Measurements from ENCODE around the gene NCKAP1. TPM values are rescaled to one million over a fixed set of nuclear protein-coding genes. Genes with fewer than 3 reads are reported as not detected.

NCKAP1 gene
- total RNA-seq, 1 experiment from 2014 or later = 124 TPM

DNA sequence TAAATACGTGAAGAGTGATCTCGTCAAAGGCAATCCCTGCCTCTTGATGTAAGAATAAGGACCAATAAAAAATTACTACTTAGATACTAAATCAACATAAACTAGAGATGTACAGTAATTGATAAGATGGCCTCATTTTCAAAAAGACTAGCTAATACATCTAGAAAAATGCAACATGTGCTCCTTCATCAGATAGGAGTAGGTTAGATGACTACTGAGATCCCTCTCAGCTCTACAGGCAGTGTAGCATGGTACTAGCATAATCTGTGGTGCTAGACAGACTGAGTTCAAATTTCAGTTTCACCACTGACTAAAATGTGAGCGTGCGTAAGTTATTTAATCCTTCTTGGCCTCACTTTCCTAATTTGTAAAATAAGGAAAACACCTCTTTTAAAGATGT, 89.2 kb downstream of the NCKAP1 start:
- no peak for DNase-seq (ENCODE audit: low read depth)

DNA sequence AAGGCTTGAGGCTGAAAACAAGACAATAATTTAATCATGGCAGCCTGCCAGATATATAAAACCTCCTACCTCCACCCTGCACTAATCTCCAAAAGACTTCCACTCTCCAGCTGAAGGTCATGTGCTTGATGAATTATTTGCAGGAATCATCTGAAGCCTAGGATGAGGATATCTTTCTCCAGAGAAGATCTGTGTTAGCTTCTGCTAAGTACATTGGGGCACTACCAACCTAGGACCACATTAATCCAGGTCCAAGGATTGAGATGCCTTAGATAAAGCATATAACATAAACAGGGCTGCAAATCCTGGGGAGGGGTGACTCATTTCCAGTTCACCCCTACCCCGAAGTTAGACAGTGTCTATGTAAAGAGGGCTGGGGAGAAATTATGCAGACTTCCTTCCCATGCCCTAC, 91.3 kb downstream of the NCKAP1 start:
- DNase-seq (ENCODE audit: low read depth) = peak; percentile 72

DNA sequence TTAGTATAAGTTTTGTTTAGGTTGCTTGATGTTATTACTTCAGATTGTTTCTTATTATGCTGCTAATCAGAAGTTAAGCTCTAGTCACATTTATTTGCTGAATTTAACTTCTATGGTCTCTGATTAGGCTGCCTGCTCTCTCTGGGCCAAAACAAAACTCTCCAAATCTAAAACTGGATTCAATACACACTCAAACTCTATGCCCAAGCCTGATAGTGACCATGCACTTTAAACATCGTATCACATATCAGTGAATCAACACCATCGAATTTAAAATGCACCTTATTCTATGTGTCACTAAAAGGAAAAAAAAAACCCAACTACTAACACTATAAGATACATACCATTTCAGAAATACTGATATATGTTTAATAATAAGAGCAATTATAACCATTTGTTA, 94.9 kb downstream of the NCKAP1 start:
- DNase-seq (ENCODE audit: low read depth) = no peak

DNA sequence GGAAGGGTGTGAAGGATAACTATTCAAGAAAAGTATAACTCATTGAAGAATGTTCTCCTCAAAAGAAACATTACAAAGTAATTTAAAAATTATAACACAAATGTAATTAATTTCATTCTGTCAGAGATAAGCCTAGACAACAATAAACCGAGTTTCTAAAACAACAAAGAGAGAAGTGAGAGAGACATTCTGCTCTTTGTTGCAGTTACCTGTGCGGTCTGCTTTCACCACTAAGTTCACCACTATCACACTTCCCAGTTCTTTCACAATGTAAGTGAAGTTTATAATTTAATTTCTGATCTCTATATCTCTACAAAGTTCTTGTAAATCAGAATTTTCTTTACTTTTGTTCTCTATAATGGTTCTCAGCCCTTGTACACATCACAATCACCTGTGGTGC, 95.5 kb downstream of the NCKAP1 start:
- DNase-seq (ENCODE audit: low read depth) = no peak

DNA sequence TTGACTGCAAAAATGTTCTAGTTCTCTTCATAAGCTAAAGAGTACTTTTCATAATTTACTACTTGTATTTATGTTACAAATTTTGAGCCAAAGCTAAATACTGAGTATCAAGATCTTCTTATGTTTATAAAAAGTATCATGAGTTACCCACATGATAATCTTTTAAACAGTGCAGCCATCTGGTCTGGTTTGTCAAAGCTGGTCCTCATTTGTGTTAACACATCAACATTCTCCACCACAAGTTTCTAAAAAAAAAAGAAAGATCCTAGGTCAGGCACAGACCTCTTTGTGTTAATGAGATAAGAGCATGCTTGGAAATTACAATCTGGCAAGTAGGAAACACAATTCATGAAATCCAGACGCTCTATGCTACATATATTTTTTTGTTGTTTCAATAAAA, 96.3 kb downstream of the NCKAP1 start:
- no peak for DNase-seq (ENCODE audit: low read depth)

DNA sequence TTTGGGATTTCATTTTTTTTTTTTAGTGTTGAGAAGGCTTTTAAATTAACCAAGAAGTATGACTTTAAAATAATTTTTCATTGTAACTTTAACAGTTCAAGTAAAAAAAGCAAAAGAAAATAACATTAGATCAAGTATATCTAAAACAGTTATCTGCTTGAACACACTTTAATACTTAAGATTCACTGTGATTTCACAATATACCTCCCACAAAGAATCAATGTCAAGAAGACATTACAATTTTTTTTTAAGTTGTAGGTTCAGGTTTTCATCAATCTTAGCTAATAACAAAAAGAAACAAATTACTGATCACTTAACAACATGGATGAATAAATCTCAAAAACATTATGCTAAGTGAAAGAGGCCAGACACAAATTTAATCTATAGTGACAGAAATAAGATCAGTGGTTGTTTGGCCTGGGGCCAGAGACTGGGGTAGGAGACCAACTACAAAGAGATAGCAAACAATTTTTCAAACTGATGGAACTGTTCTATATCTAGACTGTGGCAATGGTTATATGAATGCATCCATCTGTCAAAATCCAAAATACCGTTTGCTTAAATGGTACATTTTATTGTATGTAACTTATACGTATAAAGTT, 97.0 kb downstream of the NCKAP1 start:
- no peak for DNase-seq (ENCODE audit: low read depth)

DNA sequence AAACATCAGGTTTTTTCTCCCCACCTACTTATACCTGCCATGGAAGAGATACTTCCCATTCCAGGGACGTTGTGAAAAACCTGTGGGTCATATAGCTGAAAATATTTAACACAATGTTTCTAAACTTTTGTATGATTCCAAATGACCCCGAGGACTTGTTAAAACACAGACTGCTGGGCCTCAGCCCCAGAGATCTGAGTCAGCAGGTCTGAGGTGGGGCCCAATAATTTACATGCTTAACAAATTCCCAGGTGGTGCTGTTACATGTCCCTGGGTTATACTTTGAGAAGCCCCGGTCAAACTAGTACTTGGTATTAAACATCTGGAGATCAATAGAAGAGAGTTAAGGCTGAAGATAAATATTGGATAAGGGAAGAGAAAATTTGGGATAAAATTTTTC, 100.4 kb downstream of the NCKAP1 start:
- DNase-seq (ENCODE audit: low read depth) = no peak

DNA sequence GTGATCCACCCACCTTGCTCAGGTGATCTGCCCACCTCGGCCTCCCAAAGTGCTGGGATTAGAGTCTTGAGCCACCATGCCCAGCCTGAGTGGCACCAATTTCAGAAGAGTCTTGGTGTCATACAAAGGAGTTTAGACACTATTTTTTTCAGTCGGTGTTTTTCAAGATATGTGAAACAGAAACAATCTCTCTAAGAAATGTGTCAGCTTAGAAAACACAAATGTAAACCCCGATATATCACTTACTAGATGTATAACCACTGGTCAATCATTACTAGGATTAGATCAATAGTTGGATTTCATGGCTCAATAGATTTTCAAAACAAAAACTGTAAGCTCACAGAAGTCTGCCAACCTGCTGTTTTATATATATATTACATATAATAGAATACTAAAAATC, 104.6 kb downstream of the NCKAP1 start:
- no peak for DNase-seq (ENCODE audit: low read depth)

DNA sequence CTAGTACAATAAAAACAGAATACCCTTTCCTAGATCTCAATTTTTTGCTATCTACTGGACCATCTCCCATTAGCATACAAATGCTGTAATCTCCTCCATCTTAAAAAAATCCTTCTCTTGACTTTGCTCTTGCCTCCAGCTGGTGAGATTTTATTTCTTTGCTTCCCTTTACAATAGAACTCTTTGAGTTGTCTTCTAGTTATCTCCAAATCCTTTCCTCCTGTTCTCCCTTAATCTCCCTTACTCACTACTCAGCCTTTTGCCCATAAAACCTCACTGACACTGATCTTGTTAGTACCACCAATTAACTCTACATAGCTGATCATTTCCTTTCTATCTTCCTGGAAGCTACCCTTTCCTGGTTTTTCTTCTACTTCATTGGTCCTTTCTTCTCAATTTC, 108.3 kb downstream of the NCKAP1 start:
- DNase-seq (ENCODE audit: low read depth) = no peak

DNA sequence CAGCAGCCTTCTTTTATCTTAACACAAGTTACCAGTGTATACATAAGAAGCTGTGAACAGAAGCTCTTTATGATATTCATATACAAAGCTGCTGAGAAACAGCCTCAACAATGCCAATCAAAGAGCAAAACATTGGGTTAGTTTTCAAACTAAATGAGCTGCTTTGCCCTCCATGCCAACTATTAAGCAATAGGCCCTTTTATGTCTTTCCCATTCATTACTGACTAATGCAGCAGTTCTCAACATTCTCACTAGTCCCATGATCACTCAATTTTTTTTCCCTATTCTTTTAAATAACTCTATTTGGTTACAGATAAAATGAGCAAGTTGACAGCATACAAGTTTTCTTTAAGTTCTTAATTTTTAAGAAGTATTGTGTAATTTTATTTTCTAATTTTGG, 114.0 kb downstream of the NCKAP1 start:
- no peak for DNase-seq (ENCODE audit: low read depth)

DNA sequence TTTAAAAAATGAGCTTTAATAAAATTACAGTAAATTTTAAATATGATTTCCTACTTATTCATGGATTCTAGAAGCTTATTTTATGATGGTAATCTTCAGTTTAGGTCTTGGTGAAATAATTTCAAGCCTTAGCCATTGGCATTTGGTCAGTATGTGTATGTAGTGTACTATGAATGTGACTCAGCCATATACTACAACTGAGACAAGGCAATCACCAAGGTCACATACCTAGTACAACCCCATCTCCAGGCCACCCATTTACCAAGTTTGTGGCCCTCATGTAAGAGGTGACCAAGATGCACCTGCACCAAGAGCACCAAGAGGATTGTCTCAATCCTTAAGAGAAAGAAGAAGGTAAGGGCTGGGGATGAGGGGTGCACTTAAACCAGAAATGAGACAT, 117.0 kb downstream of the NCKAP1 start:
- DNase-seq (ENCODE audit: low read depth) = no peak

DNA sequence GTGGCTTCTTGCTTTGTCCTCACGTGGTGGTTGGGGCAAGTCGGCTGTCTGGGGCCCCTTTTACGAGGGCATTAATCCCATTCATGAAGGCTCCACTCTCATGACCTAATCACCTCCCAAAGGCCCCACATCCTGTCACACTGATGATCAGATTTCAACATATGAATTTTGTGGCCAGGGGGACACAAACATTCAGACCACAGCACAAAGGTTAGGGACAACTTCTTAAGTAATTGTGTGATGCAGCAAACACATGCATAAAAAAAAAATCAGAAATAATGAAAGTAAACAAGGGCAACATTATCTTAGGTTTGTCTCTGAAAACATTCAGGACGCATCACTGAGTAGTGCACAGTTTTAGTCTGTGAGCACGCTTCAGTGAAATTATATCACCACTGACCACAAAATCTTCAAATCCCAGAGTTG, 117.6 kb downstream of the NCKAP1 start:
- DNase-seq (ENCODE audit: low read depth) = peak; percentile 56

DNA sequence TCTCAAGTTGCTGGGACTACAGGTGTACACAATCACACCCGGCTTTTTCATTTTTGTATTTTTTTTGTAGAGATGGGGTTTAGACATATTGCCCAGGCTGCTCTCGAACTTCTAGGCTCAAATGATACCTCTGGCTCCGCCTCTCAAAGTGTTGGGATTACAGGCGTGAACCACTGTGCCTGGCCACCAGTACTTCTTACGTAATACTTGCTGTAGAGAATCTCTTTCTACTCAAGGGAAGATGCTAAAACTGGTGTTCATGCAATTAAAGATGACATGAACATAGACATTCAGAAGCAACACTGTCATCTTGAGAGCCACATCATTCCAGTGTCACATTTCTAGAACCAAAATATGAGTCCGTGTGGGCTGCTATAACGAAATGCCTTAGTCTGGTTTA, 118.2 kb downstream of the NCKAP1 start:
- no peak for DNase-seq (ENCODE audit: low read depth)

DNA sequence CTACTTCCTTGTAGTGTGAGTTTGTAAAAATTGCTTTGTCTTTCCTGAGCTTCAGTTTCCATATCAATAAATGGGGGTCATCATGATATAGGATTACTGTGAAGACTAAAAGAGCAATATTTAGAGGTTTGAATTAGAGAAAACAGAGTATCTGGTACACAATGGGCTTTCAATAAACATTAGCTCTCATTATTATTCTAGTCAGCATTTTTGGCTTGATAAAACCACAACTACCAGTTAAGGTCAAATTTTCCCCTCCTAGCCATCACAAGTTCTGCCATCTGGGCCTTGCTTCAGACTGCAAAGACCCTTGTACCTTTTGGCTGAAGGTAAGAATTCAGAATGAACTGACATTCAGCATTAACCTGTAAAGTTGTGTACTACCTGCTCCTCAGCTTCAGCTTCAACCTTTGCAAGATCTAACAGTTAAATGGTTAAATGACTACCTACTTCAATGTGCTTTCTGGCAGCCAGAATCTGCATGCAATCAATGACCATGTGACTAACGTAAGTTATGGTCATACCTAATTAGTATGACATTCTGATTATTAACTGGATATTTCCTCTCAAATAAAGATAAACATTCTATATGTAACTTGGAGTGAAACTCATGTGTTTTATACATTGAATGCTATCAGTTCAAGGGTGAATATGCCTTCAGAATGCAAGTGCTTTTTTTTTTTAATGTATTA, 119.2 kb downstream of the NCKAP1 start:
- no peak for DNase-seq (ENCODE audit: low read depth)

DNA sequence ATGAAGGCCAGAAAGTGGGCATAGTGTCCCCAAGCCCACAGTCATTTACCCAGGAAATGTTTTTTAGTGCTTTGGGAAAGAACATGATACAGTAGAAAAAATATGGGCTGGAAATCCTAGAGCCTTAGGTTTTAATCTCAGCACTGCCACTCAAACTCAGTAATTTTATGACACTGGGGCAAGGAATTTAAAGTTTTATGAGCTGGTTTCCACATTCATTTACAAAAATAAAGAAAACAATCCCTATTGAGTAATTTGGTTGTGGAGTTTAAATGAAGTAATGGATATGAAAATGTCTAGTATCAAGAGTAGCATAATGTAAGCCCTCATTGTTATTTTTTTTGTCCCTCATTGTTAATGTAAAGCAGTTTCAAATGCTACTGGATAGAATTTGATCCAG, 120.3 kb downstream of the NCKAP1 start:
- peak; percentile 25 for DNase-seq (ENCODE audit: low read depth)

DNA sequence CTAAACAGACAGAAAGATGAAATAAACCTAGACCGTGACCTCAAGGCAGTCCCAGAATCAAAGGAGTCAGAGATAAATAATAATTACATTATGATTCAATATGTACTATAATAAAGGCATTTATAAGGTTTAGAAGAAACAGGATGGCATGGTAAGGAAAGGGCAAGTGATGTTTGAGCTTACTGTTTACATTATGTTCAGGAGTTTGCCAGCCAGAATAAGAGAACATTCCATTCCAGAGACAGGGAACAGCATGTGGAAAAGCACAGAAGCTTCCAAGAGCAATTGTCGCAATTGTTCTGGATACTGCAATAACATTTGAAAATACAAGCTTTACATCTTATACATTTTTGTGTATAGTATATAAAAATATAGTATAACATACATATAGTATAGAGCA, 121.8 kb downstream of the NCKAP1 start:
- no peak for DNase-seq (ENCODE audit: low read depth)

DNA sequence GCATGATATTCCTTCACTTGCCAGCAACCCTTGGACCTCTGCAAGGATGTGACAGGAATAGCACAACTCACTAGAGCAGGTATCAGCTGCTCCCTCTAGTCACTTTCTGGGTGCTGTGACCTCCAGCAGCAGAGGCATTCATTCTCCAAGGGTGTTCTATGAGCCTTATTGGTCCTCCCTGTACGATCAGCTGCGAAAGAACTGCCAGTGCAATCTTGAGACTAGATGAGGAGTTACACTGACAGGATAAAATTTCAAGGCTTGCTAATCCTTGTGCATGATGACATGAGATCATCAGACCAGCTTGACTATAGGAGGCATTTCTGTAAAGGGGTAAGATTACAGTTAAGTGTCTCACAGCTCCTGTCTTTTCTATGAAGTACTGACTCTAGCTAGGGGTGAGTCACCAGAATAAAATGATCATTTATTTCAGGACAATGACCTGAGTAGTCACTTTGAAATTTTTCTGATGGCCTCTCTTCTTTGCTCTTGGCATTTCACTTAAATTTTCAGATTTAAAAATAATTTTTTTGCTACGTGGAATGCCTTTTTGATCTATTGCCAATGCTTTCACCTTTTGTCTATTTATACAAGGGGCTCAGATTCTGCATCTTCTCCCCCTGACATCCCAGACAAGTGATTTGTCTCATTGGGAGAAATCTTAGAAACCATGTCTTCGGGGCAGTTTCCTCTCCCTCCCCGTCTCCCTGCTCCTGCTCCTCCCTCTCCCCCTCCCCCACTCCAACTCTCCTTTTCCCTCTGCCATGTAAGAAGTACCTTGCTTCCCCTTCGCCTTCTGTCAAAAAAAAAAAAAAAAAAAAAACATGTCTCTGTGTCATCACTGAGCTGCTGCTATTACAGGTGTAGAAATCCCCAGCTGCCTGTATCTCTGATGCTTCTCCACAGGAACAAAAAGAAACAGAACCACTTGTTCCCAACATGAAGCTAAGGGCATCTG, 122.6 kb downstream of the NCKAP1 start:
- DNase-seq (ENCODE audit: low read depth) = peak; percentile 89

DNA sequence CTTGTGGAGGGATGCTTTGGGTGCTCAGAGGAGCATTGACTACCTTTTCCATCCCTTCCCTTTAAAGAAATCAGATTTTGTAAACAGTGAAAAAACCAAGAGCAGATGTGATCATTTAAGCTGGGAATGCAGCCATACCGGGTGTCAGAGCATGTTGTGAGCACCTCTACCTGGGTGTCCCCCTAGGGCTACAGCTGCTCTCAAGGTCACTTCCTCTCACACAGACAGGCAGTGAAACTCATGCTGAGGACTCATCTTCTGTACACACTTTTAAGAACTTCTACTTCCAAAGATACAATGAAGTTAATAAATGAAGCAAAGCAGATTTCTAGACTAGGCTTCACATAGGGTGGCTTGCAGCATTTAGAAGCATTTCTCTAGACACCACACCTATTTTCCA, 123.4 kb downstream of the NCKAP1 start:
- DNase-seq (ENCODE audit: low read depth) = no peak

DNA sequence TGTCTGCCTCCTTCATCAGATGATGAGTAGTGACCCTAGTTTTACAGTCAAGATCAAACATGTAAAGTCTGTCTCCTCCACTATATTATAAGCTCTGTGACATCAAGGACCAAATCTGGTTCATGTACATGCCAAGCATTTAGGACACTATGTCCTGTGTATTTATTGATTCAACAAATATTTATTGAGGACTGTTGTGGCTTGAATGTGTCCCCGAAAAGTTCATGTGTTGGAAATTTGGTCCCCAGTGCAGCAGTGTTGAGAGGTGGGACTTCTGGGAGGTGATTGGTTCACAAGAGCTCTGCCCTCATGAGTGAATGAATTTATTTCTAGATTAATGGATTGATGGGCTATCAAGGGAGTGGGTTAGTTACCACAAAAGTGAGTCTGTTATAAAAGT, 125.2 kb downstream of the NCKAP1 start:
- DNase-seq (ENCODE audit: low read depth) = no peak

DNA sequence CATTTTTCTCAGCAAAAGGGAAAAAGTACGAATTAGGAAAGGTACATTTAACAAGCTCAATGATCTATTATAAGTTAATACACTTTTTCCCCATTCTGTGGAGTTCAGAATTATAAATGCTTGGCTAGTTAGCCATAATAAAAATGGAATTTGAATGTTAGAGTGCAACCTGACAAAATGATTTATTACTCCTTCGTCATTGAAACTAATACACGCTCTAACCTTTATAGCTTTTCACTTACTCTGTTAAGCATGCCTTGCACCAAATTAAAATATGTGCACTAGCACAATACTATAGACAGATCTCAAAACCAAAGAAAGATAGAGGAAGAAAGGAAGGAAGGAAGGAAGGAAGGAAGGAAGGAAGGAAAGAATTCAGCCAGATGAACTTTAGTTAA, 125.7 kb downstream of the NCKAP1 start:
- no peak for DNase-seq (ENCODE audit: low read depth)

DNA sequence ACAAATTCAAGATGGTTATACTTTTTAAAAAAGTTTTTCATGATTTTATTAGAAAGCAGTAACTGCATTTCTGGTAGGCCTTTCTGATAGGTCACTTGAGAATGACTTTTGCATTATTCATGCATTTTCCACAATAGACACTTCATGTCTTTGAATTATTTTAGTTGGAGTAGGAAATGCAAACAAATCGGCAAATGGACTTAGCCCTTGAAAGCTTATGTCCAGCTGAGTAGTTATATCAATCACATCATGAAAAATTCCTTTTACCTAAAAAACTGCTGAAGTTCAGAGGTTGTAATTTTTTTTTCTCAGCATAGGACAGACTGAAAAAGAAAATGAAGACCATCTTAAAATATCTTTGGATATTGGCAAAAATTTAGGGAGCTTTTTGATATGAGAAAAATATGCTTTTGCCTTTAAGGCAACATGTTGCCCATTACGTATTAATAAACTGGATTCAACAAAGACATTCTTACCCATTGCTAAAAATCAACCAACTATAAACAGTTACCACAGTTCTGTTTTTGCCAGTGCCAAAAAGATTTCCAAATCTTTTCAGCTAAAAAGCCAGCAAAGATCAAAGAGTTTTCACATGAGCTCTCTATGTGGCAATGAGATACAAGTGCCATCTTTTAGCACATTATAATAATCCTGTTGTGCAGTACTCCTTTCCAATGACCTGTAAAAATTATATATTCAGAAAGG, 126.3 kb downstream of the NCKAP1 start:
- DNase-seq (ENCODE audit: low read depth) = no peak

DNA sequence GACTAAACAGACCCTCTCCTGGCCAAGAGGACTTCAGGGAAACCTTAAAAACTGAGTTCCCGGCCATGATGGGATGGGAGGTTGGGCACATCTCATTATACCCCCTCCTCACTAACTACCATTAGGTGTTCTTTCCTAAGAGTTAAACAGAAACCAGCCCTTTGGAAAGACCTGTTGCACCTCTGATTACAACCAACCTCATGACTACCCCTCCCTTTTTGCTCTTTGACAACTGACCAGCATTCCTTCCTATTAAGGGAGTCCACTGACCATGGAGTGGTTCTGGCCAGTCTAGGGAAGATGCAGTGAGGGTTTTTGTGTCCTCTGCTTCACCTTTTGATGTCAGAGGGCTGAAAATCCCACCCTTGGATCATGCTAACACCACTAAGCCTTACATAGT, 127.3 kb downstream of the NCKAP1 start:
- DNase-seq (ENCODE audit: low read depth) = no peak

Data from M059J (cell line).